Astrocyte (in vitro differentiated cells and primary cell): ENCODE measurements around the gene KHDC3L. TPM values are rescaled to one million over a fixed set of nuclear protein-coding genes. Genes with fewer than 3 reads are reported as not detected.
A peak's percentile ranks its signal among the peaks of the same experiment; 100 is the strongest.

Source experiments
- DNase-seq: peaks from one replicate; pipeline ENCODE4 v3.0.0-alpha.2; 2010; ENCODE audit warnings: low read depth
- FAIRE-seq: peaks from 2 replicates; lab custom pipeline; 2011; peaks lifted over from hg19 to GRCh38; lab: Jason Lieb, UNC
- H2AFZ ChIP-seq: 2 replicates; pipeline ENCODE4 v1.6.0; 2012; ENCODE audit warnings: low read depth, low read length, inconsistent platforms
- H3K27ac ChIP-seq: 2 replicates; pipeline ENCODE4 v1.5.1; 2011; ENCODE audit warnings: low read depth, low read length, inconsistent platforms
- H3K27me3 ChIP-seq: 2 replicates; pipeline ENCODE4 v1.6.0; 2011; ENCODE audit warnings: low read length, inconsistent platforms; ENCODE audit not compliant: insufficient read depth
- H3K36me3 ChIP-seq: 2 replicates; pipeline ENCODE4 v1.5.1; 2011; ENCODE audit warnings: low read length, inconsistent platforms; ENCODE audit not compliant: insufficient read depth
- H3K4me1 ChIP-seq: 2 replicates; pipeline ENCODE4 v1.5.1; 2011; ENCODE audit warnings: low read length, inconsistent platforms; ENCODE audit not compliant: insufficient read depth
- H3K4me2 ChIP-seq: 2 replicates; pipeline ENCODE4 v1.6.0; 2012; ENCODE audit warnings: low read length, inconsistent platforms
- H3K4me3 ChIP-seq: 2 replicates; pipeline ENCODE4 v1.5.1; 2011; ENCODE audit warnings: low read depth, mild to moderate bottlenecking, low read length, inconsistent platforms; ENCODE audit not compliant: insufficient read depth
- H3K79me2 ChIP-seq: 2 replicates; pipeline ENCODE4 v1.6.0; 2012; ENCODE audit warnings: mild to moderate bottlenecking, low read length, inconsistent platforms; ENCODE audit not compliant: insufficient read depth
- H3K9ac ChIP-seq: 2 replicates; pipeline ENCODE4 v1.6.0; 2012; ENCODE audit warnings: mild to moderate bottlenecking, low read length, inconsistent platforms
- H3K9me3 ChIP-seq: 2 replicates; pipeline ENCODE4 v1.5.1; 2012; ENCODE audit warnings: low read depth, mild to moderate bottlenecking, low read length, inconsistent platforms; ENCODE audit not compliant: insufficient read depth
- H4K20me1 ChIP-seq: 2 replicates; pipeline ENCODE4 v1.6.0; 2012; ENCODE audit warnings: low read length, inconsistent platforms; ENCODE audit not compliant: insufficient read depth
- H3K27ac Mint-ChIP-seq: one replicate; pipeline ENCODE4 v1.8.0; 2021; ENCODE audit warnings: mild to moderate bottlenecking, mixed read lengths; ENCODE audit not compliant: unreplicated experiment
- H3K27me3 Mint-ChIP-seq: one replicate; pipeline ENCODE4 v1.8.0; 2021; ENCODE audit warnings: low read depth, mixed read lengths; ENCODE audit not compliant: unreplicated experiment
- H3K36me3 Mint-ChIP-seq: one replicate; pipeline ENCODE4 v1.8.0; 2021; ENCODE audit warnings: low read depth, mixed read lengths; ENCODE audit not compliant: unreplicated experiment
- H3K4me1 Mint-ChIP-seq: one replicate; pipeline ENCODE4 v1.8.0; 2021; ENCODE audit warnings: low read depth, mixed read lengths; ENCODE audit not compliant: unreplicated experiment
- H3K4me3 Mint-ChIP-seq: one replicate; pipeline ENCODE4 v1.8.0; 2021; ENCODE audit warnings: mild to moderate bottlenecking, moderate library complexity, mixed read lengths; ENCODE audit not compliant: unreplicated experiment
- H3K9me3 Mint-ChIP-seq: one replicate; pipeline ENCODE4 v1.8.0; 2021; ENCODE audit warnings: mild to moderate bottlenecking, mixed read lengths; ENCODE audit not compliant: unreplicated experiment
- EZH2 ChIP-seq: IDR thresholded peaks from 2 replicates; pipeline ENCODE4 v1.6.1; 2012; ENCODE audit warnings: mild to moderate bottlenecking, low read length, inconsistent platforms; ENCODE audit not compliant: insufficient read depth
- total RNA-seq: library from RNA; stranded (reverse); gene quantifications from 2 replicates; pipeline ENCODE4 v1.2.1, GENCODE V29; 2021
- TF ChIP-seq, protein P1 (sequence below): IDR thresholded peaks from 2 replicates; pipeline ENCODE4 v1.5.1; 2011; ENCODE audit warnings: low read depth, mild to moderate bottlenecking, inconsistent platforms, low read length, moderate library complexity; ENCODE audit not compliant: insufficient read depth

KHDC3L gene
- total RNA-seq, 1 donor from 2014 or later: not detected

DNA sequence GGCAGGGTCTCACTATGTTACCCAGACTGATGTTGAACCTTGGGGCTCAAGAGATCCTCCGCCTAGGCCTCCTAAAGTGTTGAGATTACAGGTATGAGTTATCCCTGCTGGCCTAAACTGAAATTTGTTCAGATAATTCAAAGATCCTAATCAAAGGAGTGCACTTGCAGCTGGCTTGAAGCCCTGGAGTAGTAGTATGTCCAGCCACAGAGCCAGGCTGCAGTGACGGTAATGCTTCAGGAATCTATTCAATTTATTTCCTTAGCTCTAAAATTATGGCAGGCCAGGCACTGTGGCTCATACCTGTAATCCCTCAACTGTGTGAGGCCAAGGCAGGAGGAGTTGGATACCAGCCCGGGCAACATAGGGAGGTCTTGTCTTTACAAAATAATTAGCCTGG, 30.8 kb downstream of the KHDC3L start:
- no peak overlapping the region for H3K27ac ChIP-seq
- no peaks in the 10 kb centered on the region for H4K20me1 ChIP-seq
- Mint-ChIP-seq H3K4me3 (no peak overlapping the region), H3K27me3 (peaks cover 2% of the 10 kb centered on the region), H3K4me1 (no peaks in the 10 kb centered on the region), H3K36me3 (no peaks in the 10 kb centered on the region), H3K27ac (no peak overlapping the region), H3K9me3 (no peaks in the 10 kb centered on the region)
- H2AFZ ChIP-seq: no peak overlapping the region
- TF ChIP-seq, protein P1, sequence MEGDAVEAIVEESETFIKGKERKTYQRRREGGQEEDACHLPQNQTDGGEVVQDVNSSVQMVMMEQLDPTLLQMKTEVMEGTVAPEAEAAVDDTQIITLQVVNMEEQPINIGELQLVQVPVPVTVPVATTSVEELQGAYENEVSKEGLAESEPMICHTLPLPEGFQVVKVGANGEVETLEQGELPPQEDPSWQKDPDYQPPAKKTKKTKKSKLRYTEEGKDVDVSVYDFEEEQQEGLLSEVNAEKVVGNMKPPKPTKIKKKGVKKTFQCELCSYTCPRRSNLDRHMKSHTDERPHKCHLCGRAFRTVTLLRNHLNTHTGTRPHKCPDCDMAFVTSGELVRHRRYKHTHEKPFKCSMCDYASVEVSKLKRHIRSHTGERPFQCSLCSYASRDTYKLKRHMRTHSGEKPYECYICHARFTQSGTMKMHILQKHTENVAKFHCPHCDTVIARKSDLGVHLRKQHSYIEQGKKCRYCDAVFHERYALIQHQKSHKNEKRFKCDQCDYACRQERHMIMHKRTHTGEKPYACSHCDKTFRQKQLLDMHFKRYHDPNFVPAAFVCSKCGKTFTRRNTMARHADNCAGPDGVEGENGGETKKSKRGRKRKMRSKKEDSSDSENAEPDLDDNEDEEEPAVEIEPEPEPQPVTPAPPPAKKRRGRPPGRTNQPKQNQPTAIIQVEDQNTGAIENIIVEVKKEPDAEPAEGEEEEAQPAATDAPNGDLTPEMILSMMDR: no peak
- no peak for TF ChIP-seq EZH2
- no peaks in the 10 kb centered on the region for H3K27me3 ChIP-seq
- H3K79me2 ChIP-seq: no peaks in the 10 kb centered on the region
- H3K36me3 ChIP-seq: no peaks in the 10 kb centered on the region
- H3K9me3 ChIP-seq: no peaks in the 10 kb centered on the region
- DNase-seq (peak; percentile 17), FAIRE-seq (no peak)
- H3K4me1 ChIP-seq: no peaks in the 10 kb centered on the region
- H3K9ac ChIP-seq: no peak overlapping the region
- H3K4me2 ChIP-seq: no peak overlapping the region
- no peak overlapping the region for H3K4me3 ChIP-seq

DNA sequence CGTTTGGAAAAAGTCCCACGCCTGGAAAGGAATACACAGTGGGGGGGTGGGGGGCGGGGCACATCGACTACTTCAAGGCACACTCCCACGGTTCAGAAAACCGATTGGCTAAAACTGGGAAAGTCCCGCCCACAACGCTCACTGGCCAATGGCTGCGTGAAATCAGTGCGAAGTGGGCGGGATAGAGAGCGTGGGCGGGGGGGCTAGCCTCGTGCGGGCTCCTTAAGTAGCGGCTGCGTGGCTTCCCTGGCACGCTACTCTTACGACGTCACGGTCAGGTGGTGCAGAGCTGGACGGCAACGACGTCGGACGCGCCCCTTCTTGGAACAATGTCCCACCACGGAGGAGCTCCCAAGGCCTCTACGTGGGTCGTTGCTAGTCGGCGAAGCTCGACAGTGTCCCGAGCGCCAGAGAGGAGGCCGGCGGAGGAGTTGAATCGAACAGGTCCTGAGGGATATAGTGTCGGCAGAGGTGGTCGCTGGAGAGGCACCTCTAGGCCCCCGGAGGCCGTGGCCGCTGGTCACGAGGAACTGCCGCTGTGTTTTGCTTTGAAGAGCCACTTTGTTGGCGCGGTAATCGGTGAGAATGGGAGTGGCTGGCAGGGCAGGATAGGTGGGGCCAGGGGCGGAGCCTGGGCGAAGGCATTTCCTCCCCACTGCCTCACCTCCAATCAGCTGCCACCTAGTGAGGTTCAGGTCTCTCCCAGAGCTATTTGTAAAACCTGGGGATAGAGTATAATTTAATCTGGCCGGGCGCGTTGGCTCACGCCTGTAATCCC, 32.3 kb downstream of the KHDC3L start, which contains the start of gene DDX43:
TSS of gene DDX43 (plus strand) at position 252 of the 778 bp plus-strand sequence. CDS start at position 330, 78 bp downstream.
- Mint-ChIP-seq H3K27ac (no peak within 1 kb of the TSS), H3K4me3 (no peak within 1 kb of the TSS), H3K27me3 (peaks cover 2% of the 10 kb centered on the region), H3K36me3 (no peaks in the 10 kb centered on the region), H3K4me1 (no peaks in the 10 kb centered on the region), H3K9me3 (no peaks in the 10 kb centered on the region)
- Histone ChIP-seq H3K27ac (peak within 1 kb of the TSS; percentile 12), H4K20me1 (no peaks in the 10 kb centered on the region), H3K79me2 (no peaks in the 10 kb centered on the region), H3K4me1 (no peaks in the 10 kb centered on the region), H3K27me3 (no peaks in the 10 kb centered on the region), H3K4me3 (peak within 1 kb of the TSS; percentile 17), H3K36me3 (no peaks in the 10 kb centered on the region), H2AFZ (peak within 1 kb of the TSS; percentile 61), H3K4me2 (peak within 1 kb of the TSS; percentile 63), H3K9me3 (no peaks in the 10 kb centered on the region), H3K9ac (peak within 1 kb of the TSS; percentile 50)
- FAIRE-seq (no peak), DNase-seq (peak; percentile 53)
- no peak for TF ChIP-seq EZH2
- TF ChIP-seq, protein P1: no peak

DNA sequence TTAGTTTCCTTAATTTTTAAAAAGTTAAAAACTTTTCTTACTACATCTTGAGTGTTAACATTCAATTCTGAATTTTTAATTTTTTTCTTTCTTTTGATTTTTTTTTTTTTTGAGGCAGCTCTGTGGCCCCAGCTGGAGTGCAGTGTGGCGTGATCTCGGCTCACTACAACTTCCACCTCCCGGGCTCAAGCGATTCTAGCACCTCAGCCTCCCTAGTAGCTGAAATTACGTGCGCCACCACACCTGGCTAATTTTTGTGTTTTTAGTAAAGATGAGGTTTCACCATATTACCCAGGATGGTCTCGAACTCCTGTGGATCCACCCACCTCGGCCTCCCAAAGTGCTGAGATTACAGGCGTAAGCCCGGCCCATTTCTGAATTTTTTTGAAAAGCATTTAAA, 33.4 kb downstream of the KHDC3L start:
- Histone ChIP-seq H3K4me2 (no peak overlapping the region), H3K36me3 (no peaks in the 10 kb centered on the region), H2AFZ (no peak overlapping the region), H3K4me1 (no peaks in the 10 kb centered on the region), H3K9ac (no peak overlapping the region), H3K27me3 (no peaks in the 10 kb centered on the region), H3K79me2 (no peaks in the 10 kb centered on the region), H3K9me3 (no peaks in the 10 kb centered on the region), H4K20me1 (no peaks in the 10 kb centered on the region), H3K27ac (no peak overlapping the region), H3K4me3 (no peak overlapping the region)
- Mint-ChIP-seq H3K27me3 (peaks cover 2% of the 10 kb centered on the region), H3K4me1 (no peaks in the 10 kb centered on the region), H3K9me3 (no peaks in the 10 kb centered on the region), H3K36me3 (no peaks in the 10 kb centered on the region), H3K27ac (no peak overlapping the region), H3K4me3 (no peak overlapping the region)
- DNase-seq (no peak), FAIRE-seq (no peak)
- TF ChIP-seq, protein P1: no peak
- TF ChIP-seq EZH2: no peak
